Neural cell (in vitro differentiated cells): ENCODE measurements around the gene TRIM47. TPM values are rescaled to one million over a fixed set of nuclear protein-coding genes. Genes with fewer than 3 reads are reported as not detected.

Source experiments
- H2AFZ ChIP-seq: fragments of 200-600, 300-800 bp; sonication (generic), shearing (Covaris generic); 2 replicates; pipeline ENCODE4 v1.6.0; 2014; ENCODE audit warnings: low read depth, mild to moderate bottlenecking, antibody characterized with exemption, low read length, moderate library complexity
- H3F3A ChIP-seq: fragments of 200-600 bp; shearing (Covaris generic); 2 replicates; pipeline ENCODE4 v1.6.1; 2016; ENCODE audit warnings: mild to moderate bottlenecking, moderate library complexity, mixed read lengths, antibody characterized with exemption, low read length; ENCODE audit not compliant: insufficient read depth, poor library complexity, severe bottlenecking
- H3K27ac ChIP-seq: fragments of 200-600, 300-800 bp; sonication (generic), shearing (Covaris generic); 2 replicates; pipeline ENCODE4 v1.5.1; 2014; ENCODE audit warnings: mild to moderate bottlenecking, low read length, moderate library complexity
- H3K27me3 ChIP-seq: fragments of 300-800, 200-600 bp; sonication (generic), shearing (Covaris generic); 2 replicates; pipeline ENCODE4 v1.6.0; 2014; ENCODE audit warnings: mild to moderate bottlenecking, low read depth, low read length, moderate library complexity; ENCODE audit not compliant: insufficient read depth
- H3K36me3 ChIP-seq: fragments of 300-800, 200-600 bp; sonication (generic), shearing (Covaris generic); 2 replicates; pipeline ENCODE4 v1.5.1; 2014; ENCODE audit warnings: mild to moderate bottlenecking, antibody characterized with exemption, low read length, moderate library complexity; ENCODE audit not compliant: insufficient read depth
- H3K4me2 ChIP-seq: fragments of 300-800, 200-600 bp; sonication (generic), shearing (Covaris generic); 2 replicates; pipeline ENCODE4 v1.6.0; 2014; ENCODE audit warnings: mild to moderate bottlenecking, low read length
- H3K4me3 ChIP-seq: fragments of 300-800, 200-600 bp; sonication (generic), shearing (Covaris generic); 2 replicates; pipeline ENCODE4 v1.5.1; 2014; ENCODE audit warnings: mild to moderate bottlenecking, low read length, moderate library complexity
- H3K79me2 ChIP-seq: fragments of 200-600 bp; shearing (Covaris generic); replicated peaks from 2 replicates; pipeline ENCODE4 v1.6.0; 2014; ENCODE audit warnings: mild to moderate bottlenecking, low read length, moderate library complexity; ENCODE audit not compliant: insufficient read depth
- H3K9ac ChIP-seq: fragments of 300-800, 200-600 bp; sonication (generic), shearing (Covaris generic); 2 replicates; pipeline ENCODE4 v1.6.1; 2016; ENCODE audit warnings: mild to moderate bottlenecking, low read length, mixed read lengths
- H3K9me2 ChIP-seq: fragments of 200-600 bp; shearing (Covaris generic); 2 replicates; pipeline ENCODE4 v1.6.1; 2016; ENCODE audit warnings: mild to moderate bottlenecking, low read length, mixed read lengths; ENCODE audit not compliant: insufficient read depth
- H3K9me3 ChIP-seq: fragments of 200-600, 300-800 bp; sonication (generic), shearing (Covaris generic); 2 replicates; pipeline ENCODE4 v1.6.1; 2016; ENCODE audit warnings: mild to moderate bottlenecking, mixed run types, low read length, moderate library complexity, mixed read lengths
- H4K20me1 ChIP-seq: fragments of 200-600 bp; shearing (Covaris generic); 2 replicates; pipeline ENCODE4 v1.6.1; 2016; ENCODE audit warnings: mild to moderate bottlenecking, mixed run types; ENCODE audit not compliant: insufficient read depth
- EP300 ChIP-seq: fragments of 450-650 bp; conservative IDR thresholded peaks from 2 replicates; pipeline ENCODE4 v1.6.1; 2014; ENCODE audit warnings: antibody characterized with exemption, mild to moderate bottlenecking, moderate library complexity; ENCODE audit not compliant: poor library complexity, severe bottlenecking
- EZH2 ChIP-seq: fragments of 200-600, 300-800 bp; shearing (Covaris generic), sonication (generic); IDR thresholded peaks from 2 replicates; pipeline ENCODE4 v1.6.1; 2014; ENCODE audit warnings: antibody characterized with exemption, low read length, borderline replicate concordance, mild to moderate bottlenecking; ENCODE audit not compliant: insufficient read depth, poor library complexity, severe bottlenecking
- MXI1 ChIP-seq: fragments of 450-650 bp; conservative IDR thresholded peaks from 2 replicates; pipeline ENCODE4 v1.6.1; 2014; ENCODE audit warnings: antibody characterized with exemption, mild to moderate bottlenecking; ENCODE audit not compliant: poor library complexity, severe bottlenecking
- POLR2AphosphoS5 ChIP-seq: IDR thresholded peaks from 2 replicates; pipeline ENCODE4 v1.6.1; 2012
- RAD21 ChIP-seq: fragments of 450-650 bp; conservative IDR thresholded peaks from 2 replicates; pipeline ENCODE4 v1.6.1; 2014; ENCODE audit warnings: antibody characterized with exemption, mild to moderate bottlenecking, moderate library complexity
- SMC3 ChIP-seq: fragments of 450-650 bp; conservative IDR thresholded peaks from 2 replicates; pipeline ENCODE4 v1.6.1; 2014; ENCODE audit warnings: antibody characterized with exemption, mild to moderate bottlenecking, moderate library complexity; ENCODE audit not compliant: poor library complexity
- TAF1 ChIP-seq: IDR thresholded peaks from 2 replicates; pipeline ENCODE4 v1.6.1; 2012; ENCODE audit warnings: low read depth
- polyA plus RNA-seq: library from polyadenylated mRNA; depleted of rRNA; stranded (reverse); fragments of >200 nt; gene quantifications from 2 replicates; pipeline ENCODE4 v1.2.3, GENCODE V29; 2014
- TF ChIP-seq, protein P1 (sequence below): IDR thresholded peaks from 2 replicates; pipeline ENCODE4 v1.6.1; 2012; ENCODE audit warnings: borderline replicate concordance
- TF ChIP-seq, protein P2 (sequence below): fragments of 450-650 bp; IDR thresholded peaks from 2 replicates; pipeline ENCODE4 v1.5.1; 2014; ENCODE audit warnings: antibody characterized with exemption, mild to moderate bottlenecking, moderate library complexity; ENCODE audit not compliant: poor library complexity, severe bottlenecking

Gene TRIM47
- polyA plus RNA-seq, 1 donor from 2014 or later: 0.67 TPM

DNA sequence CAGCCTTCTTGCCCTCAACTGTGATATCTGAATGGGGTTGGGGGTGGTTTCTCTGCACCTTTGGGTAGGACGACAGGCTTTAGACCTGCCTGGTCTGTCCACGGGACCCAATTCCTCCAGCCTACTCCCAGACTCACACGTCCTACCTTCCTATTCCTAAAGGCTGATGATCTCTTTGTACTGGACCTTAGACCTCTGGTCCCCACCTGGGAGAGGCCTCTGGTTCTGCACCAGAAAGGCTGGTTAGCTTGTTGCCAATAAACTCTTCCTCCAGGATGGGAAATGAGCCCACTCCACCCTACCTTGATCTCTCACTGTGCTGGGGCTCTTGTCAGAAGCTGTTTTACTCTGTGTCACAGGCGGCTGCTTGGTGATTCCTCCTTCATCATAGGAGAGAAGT lies 48.1 kb upstream of the TRIM47 start:
- Histone ChIP-seq H3K9ac (no peak overlapping the region), H3K27me3 (no peaks in the 10 kb centered on the region), H3K9me3 (no peaks in the 10 kb centered on the region), H3K79me2 (no peaks in the 10 kb centered on the region), H3K9me2 (no peaks in the 10 kb centered on the region), H3K27ac (no peak overlapping the region), H2AFZ (no peak overlapping the region), H3K36me3 (no peaks in the 10 kb centered on the region), H4K20me1 (no peaks in the 10 kb centered on the region), H3K4me2 (no peak overlapping the region), H3F3A (no peaks in the 10 kb centered on the region), H3K4me3 (no peak overlapping the region)
- TF ChIP-seq TAF1 (no peak), SMC3 (no peak), EP300 (no peak), RAD21 (no peak), MXI1 (no peak), EZH2 (no peak), POLR2AphosphoS5 (no peak)
- TF ChIP-seq, protein P1, sequence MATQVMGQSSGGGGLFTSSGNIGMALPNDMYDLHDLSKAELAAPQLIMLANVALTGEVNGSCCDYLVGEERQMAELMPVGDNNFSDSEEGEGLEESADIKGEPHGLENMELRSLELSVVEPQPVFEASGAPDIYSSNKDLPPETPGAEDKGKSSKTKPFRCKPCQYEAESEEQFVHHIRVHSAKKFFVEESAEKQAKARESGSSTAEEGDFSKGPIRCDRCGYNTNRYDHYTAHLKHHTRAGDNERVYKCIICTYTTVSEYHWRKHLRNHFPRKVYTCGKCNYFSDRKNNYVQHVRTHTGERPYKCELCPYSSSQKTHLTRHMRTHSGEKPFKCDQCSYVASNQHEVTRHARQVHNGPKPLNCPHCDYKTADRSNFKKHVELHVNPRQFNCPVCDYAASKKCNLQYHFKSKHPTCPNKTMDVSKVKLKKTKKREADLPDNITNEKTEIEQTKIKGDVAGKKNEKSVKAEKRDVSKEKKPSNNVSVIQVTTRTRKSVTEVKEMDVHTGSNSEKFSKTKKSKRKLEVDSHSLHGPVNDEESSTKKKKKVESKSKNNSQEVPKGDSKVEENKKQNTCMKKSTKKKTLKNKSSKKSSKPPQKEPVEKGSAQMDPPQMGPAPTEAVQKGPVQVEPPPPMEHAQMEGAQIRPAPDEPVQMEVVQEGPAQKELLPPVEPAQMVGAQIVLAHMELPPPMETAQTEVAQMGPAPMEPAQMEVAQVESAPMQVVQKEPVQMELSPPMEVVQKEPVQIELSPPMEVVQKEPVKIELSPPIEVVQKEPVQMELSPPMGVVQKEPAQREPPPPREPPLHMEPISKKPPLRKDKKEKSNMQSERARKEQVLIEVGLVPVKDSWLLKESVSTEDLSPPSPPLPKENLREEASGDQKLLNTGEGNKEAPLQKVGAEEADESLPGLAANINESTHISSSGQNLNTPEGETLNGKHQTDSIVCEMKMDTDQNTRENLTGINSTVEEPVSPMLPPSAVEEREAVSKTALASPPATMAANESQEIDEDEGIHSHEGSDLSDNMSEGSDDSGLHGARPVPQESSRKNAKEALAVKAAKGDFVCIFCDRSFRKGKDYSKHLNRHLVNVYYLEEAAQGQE: no peak
- TF ChIP-seq, protein P2, sequence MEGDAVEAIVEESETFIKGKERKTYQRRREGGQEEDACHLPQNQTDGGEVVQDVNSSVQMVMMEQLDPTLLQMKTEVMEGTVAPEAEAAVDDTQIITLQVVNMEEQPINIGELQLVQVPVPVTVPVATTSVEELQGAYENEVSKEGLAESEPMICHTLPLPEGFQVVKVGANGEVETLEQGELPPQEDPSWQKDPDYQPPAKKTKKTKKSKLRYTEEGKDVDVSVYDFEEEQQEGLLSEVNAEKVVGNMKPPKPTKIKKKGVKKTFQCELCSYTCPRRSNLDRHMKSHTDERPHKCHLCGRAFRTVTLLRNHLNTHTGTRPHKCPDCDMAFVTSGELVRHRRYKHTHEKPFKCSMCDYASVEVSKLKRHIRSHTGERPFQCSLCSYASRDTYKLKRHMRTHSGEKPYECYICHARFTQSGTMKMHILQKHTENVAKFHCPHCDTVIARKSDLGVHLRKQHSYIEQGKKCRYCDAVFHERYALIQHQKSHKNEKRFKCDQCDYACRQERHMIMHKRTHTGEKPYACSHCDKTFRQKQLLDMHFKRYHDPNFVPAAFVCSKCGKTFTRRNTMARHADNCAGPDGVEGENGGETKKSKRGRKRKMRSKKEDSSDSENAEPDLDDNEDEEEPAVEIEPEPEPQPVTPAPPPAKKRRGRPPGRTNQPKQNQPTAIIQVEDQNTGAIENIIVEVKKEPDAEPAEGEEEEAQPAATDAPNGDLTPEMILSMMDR: no peak

DNA sequence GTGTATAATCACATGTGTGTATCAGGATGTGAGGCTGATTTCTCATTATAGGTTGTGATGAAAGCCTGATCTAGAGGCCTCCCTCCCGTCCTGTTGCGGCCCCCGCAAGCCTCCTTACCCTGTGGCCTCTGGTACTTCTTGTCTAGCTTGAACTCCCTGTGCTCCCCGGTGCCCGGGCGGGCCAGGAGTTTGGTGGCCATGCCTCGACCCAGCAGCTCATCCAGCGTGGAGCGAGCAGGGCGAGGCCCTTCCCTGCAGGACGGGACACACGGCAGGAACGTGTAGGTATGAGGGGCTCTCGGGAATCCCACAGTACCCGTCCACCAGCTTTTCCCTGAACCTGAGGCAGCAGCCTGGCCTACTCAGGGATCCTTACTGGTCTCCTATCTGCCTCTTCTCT lies 47.5 kb upstream of the TRIM47 start:
- TF ChIP-seq EP300: no peak
- TF ChIP-seq, protein P2: no peak
- TF ChIP-seq EZH2: no peak
- TF ChIP-seq POLR2AphosphoS5: no peak
- no peak overlapping the region for H3K4me3 ChIP-seq
- no peaks in the 10 kb centered on the region for H3K36me3 ChIP-seq
- no peak overlapping the region for H2AFZ ChIP-seq
- H3K27me3 ChIP-seq: no peaks in the 10 kb centered on the region
- H3K9ac ChIP-seq: no peak overlapping the region
- no peaks in the 10 kb centered on the region for H4K20me1 ChIP-seq
- no peak overlapping the region for H3K4me2 ChIP-seq
- H3K9me3 ChIP-seq: no peaks in the 10 kb centered on the region
- H3K79me2 ChIP-seq: no peaks in the 10 kb centered on the region
- H3K9me2 ChIP-seq: no peaks in the 10 kb centered on the region
- no peaks in the 10 kb centered on the region for H3F3A ChIP-seq
- no peak overlapping the region for H3K27ac ChIP-seq
